ENCODE measurements around the gene SLAMF7.

Gene SLAMF7

GRCh38 chr1:160707236-160708064 lies 31.6 kb upstream of the SLAMF7 start:
- in situ Hi-C loops (cut with HindIII; ENCODE audit: low sequenced_read_pairs): no loop called here
- no peak overlapping the region for H3K4me3 ChIP-seq (ENCODE audit: low read depth, low read length)
- no peak for DNase-seq (ENCODE audit: low read depth, low spot score)
- TF ChIP-seq, protein P1, sequence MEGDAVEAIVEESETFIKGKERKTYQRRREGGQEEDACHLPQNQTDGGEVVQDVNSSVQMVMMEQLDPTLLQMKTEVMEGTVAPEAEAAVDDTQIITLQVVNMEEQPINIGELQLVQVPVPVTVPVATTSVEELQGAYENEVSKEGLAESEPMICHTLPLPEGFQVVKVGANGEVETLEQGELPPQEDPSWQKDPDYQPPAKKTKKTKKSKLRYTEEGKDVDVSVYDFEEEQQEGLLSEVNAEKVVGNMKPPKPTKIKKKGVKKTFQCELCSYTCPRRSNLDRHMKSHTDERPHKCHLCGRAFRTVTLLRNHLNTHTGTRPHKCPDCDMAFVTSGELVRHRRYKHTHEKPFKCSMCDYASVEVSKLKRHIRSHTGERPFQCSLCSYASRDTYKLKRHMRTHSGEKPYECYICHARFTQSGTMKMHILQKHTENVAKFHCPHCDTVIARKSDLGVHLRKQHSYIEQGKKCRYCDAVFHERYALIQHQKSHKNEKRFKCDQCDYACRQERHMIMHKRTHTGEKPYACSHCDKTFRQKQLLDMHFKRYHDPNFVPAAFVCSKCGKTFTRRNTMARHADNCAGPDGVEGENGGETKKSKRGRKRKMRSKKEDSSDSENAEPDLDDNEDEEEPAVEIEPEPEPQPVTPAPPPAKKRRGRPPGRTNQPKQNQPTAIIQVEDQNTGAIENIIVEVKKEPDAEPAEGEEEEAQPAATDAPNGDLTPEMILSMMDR (IDR thresholded peaks at IDR 0.05; ENCODE audit: low read depth, low read length): no peak

- in situ Hi-C loops (cut with HindIII; ENCODE audit: low sequenced_read_pairs): no loop called here
- TF ChIP-seq, protein P1 (IDR thresholded peaks at IDR 0.05; ENCODE audit: low read depth, low read length): no peak
- no peak for DNase-seq (ENCODE audit: low read depth, low spot score)
- H3K4me3 ChIP-seq (ENCODE audit: low read depth, low read length): no peak overlapping the region
Observed at GRCh38 chr1:160708118-160708517, 30.9 kb upstream of the SLAMF7 start.

DNA sequence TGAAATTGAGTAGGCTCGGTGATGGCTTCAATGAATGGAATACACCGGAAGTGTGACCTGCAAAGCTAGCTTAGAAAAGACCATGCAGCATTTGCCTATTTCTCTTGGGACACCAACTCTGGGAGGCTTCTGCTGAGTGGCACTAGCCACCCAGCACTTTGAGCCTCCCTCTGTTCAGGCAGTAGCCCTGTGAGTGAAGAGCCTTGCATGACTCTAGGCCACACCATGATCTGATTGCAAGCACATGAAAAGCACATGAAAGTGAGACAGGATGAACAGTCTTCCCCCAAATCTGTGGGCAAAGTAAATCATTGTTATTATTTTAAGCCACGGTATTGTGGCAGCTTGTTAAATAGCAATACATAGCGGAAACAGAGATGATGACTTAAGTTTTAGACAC lies 30.2 kb upstream of the SLAMF7 start:
- no peak overlapping the region for H3K4me3 ChIP-seq (ENCODE audit: low read depth, low read length)
- no peak for DNase-seq (ENCODE audit: low read depth, low spot score)
- TF ChIP-seq, protein P1 (IDR thresholded peaks at IDR 0.05; ENCODE audit: low read depth, low read length): no peak
- in situ Hi-C loops (cut with HindIII; ENCODE audit: low sequenced_read_pairs): no loop called here

DNA sequence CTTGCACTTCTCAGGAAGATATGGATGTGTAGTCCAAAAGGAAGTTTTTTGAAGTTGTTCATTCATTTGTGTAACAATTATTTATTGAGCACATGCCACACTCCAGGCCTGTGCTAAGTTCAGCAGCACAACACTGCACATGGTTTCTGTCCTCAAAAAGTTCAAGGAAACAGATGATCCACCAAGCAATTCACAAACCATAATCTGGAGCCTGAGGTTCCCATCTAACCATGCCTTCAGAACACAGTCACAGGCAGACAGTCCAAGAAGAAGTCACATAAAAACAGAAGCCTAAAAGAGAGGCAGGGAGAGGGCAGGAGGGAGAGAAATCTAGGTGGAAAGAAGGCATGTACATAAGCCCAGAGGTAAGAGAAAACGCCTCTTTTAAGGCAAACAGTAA lies 29.3 kb upstream of the SLAMF7 start:
- DNase-seq (ENCODE audit: low read depth, low spot score): no peak
- no peak overlapping the region for H3K4me3 ChIP-seq (ENCODE audit: low read depth, low read length)
- TF ChIP-seq, protein P1 (IDR thresholded peaks at IDR 0.05; ENCODE audit: low read depth, low read length): no peak
- in situ Hi-C loops (cut with HindIII; ENCODE audit: low sequenced_read_pairs): no loop called here

GRCh38 chr1:160710517-160711252 lies 28.4 kb upstream of the SLAMF7 start:
- TF ChIP-seq, protein P1 (IDR thresholded peaks at IDR 0.05; ENCODE audit: low read depth, low read length): no peak
- no peak overlapping the region for H3K4me3 ChIP-seq (ENCODE audit: low read depth, low read length)
- in situ Hi-C loops (cut with HindIII; ENCODE audit: low sequenced_read_pairs): no loop called here
- DNase-seq (ENCODE audit: low read depth, low spot score): no peak

- in situ Hi-C loops (cut with HindIII; ENCODE audit: low sequenced_read_pairs): no loop called here
- TF ChIP-seq, protein P1 (IDR thresholded peaks at IDR 0.05; ENCODE audit: low read depth, low read length): no peak
- DNase-seq (ENCODE audit: low read depth, low spot score): no peak
- no peak overlapping the region for H3K4me3 ChIP-seq (ENCODE audit: low read depth, low read length)
Observed at GRCh38 chr1:160711276-160711601, 27.8 kb upstream of the SLAMF7 start.
